AG04449 (cell line): ENCODE data around the gene LRMDA.

Experiments used
- CTCF ChIA-PET: fragments of 350-600 bp; formaldehyde crosslinking; extraction: SDS; loops from one replicate; lab custom pipeline; 2021; ENCODE audit warnings: antibody characterized with exemption; lab: Yijun Ruan, JAX
- POLR2A ChIA-PET: fragments of 400-600, 350-600 bp; formaldehyde crosslinking; extraction: SDS; loops from one replicate; lab custom pipeline; 2020; ENCODE audit warnings: antibody characterized with exemption, inconsistent platforms; lab: Yijun Ruan, JAX
- DNase-seq: peaks from one replicate; pipeline ENCODE4 v3.0.0-alpha.2; 2010; ENCODE audit warnings: low read depth, low spot score
- H3K4me3 ChIP-seq: 2 replicates; pipeline ENCODE4 v1.5.1; 2011; ENCODE audit warnings: low read depth, mild to moderate bottlenecking, control low read depth, low read length
- CTCF ChIP-seq: IDR thresholded peaks from one replicate; pipeline ENCODE4 v1.5.1; 2011; ENCODE audit warnings: mild to moderate bottlenecking, moderate library complexity, low read length, control low read depth, inconsistent platforms; ENCODE audit not compliant: insufficient read depth; ENCODE audit errors: missing control alignments

The LRMDA gene

GRCh38 chr10:76324283-76324682 lies 892.9 kb downstream of the LRMDA start:
- POLR2A ChIA-PET = no interaction called here
- H3K4me3 ChIP-seq = no peak overlapping the region
- CTCF ChIA-PET = interaction anchor here (0.7 to 2.3 kb wide), 3 partner anchors 10 to 29 kb away, joined by 3 to 9 read pairs (median 3); no protein-coding TSS in a partner anchor
- TF ChIP-seq CTCF = no peak
- no peak for DNase-seq

GRCh38 chr10:76327441-76327840 lies 896.0 kb downstream of the LRMDA start:
- POLR2A ChIA-PET = no interaction called here
- TF ChIP-seq CTCF = no peak
- CTCF ChIA-PET = interaction anchor here (1.6 kb wide), 1 partner anchor 13 kb away, joined by 3 read pairs; no protein-coding TSS in a partner anchor
- no peak for DNase-seq
- no peak overlapping the region for H3K4me3 ChIP-seq

GRCh38 chr10:76328348-76328747 lies 896.9 kb downstream of the LRMDA start:
- H3K4me3 ChIP-seq = no peak overlapping the region
- CTCF ChIA-PET = interaction anchor here (0.9 to 1.6 kb wide), 2 partner anchors 14 to 25 kb away, joined by 3 read pairs; no protein-coding TSS in a partner anchor
- no peak for TF ChIP-seq CTCF
- POLR2A ChIA-PET = no interaction called here
- DNase-seq = no peak

GRCh38 chr10:76329891-76330575 lies 898.6 kb downstream of the LRMDA start:
- CTCF ChIA-PET = no interaction called here

GRCh38 chr10:76331742-76332141 lies 900.3 kb downstream of the LRMDA start:
- H3K4me3 ChIP-seq = no peak overlapping the region
- POLR2A ChIA-PET = no interaction called here
- no peak for TF ChIP-seq CTCF
- DNase-seq = no peak
- CTCF ChIA-PET = no interaction called here

More at GRCh38 chr10:76329891-76330575, 898.6 kb downstream of the LRMDA start:
- no peak overlapping the region for H3K4me3 ChIP-seq
- TF ChIP-seq CTCF = no peak
- no peak for DNase-seq
- POLR2A ChIA-PET = no interaction called here

- H3K4me3 ChIP-seq = no peak overlapping the region
- POLR2A ChIA-PET = no interaction called here
Measured at GRCh38 chr10:76333326-76333725, 901.9 kb downstream of the LRMDA start.

More at GRCh38 chr10:76333326-76333725, 901.9 kb downstream of the LRMDA start:
- DNase-seq = no peak
- CTCF ChIA-PET = no interaction called here
- no peak for TF ChIP-seq CTCF
